ENCODE measurements around the gene FOSL2. TPM values are rescaled to one million over a fixed set of nuclear protein-coding genes. Genes with fewer than 3 reads are reported as not detected.

FOSL2 gene
- total and polyA plus RNA-seq, 10 of the 15 experiments (the other 5 are each of a cell fraction or from before 2014, with no cell fraction given) = 0.05 to 1.3 (median 0.34) TPM

- no peak for TF ChIP-seq RELB (IDR thresholded peaks at IDR 0.05; ENCODE audit: low read depth)
- no peak for TF ChIP-seq ASH2L (IDR thresholded peaks at IDR 0.05; ENCODE audit: borderline replicate concordance, low read depth)
- no peak for TF ChIP-seq POLR2AphosphoS5 (IDR thresholded peaks at IDR 0.05; ENCODE audit: low read length)
- TF ChIP-seq MTA3 (IDR thresholded peaks at IDR 0.05; ENCODE audit: borderline replicate concordance, low read length) = no peak
- no peak for TF ChIP-seq TAF1 (IDR thresholded peaks at IDR 0.05; ENCODE audit: borderline replicate concordance, low read depth, low read length)
- TF ChIP-seq SUZ12 (IDR thresholded peaks at IDR 0.05; ENCODE audit: unreplicated experiment) = no peak
- no peak for TF ChIP-seq TBL1XR1 (IDR thresholded peaks at IDR 0.05; ENCODE audit: low read depth, low read length)
- TF ChIP-seq IRF5 (IDR thresholded peaks at IDR 0.05; ENCODE audit: borderline replicate concordance) = no peak
Measured at GRCh38 chr2:28355521-28356094, 37.0 kb upstream of the FOSL2 start (continued).

- Histone ChIP-seq H3K79me2 (ENCODE audit: control insufficient read depth, insufficient read depth, low read length) (no peaks in the 10 kb centered on the region), H3K9ac (ENCODE audit: control insufficient read depth, insufficient read depth, low read length) (no peak overlapping the region), H3K4me1 (ENCODE audit: control insufficient read depth, insufficient read depth, low read length) (peaks cover 11% of the 10 kb centered on the region), H3K36me3 (ENCODE audit: control insufficient read depth in 2 of 2, insufficient read depth in 2 of 2, low read length in 1 of 2) (no peaks in the 10 kb centered on the region), H4K20me1 (ENCODE audit: control insufficient read depth, insufficient read depth) (no peaks in the 10 kb centered on the region), H2AFZ (ENCODE audit: control insufficient read depth, low read depth, low read length) (no peak overlapping the region; the same call in 1 of the 2 replicates), H3K27me3 (replicated peaks in 1 of 2; ENCODE audit: control insufficient read depth in 2 of 2, insufficient read depth in 2 of 2, low read length in 1 of 2) (no peaks in the 10 kb centered on the region), H3K4me3 (no peak overlapping the region), H3K27ac (ENCODE audit: control insufficient read depth, insufficient read depth) (no peak overlapping the region), H3K9me3 (replicated peaks; ENCODE audit: control insufficient read depth, insufficient read depth, low read length) (no peaks in the 10 kb centered on the region), H3K4me2 (ENCODE audit: control insufficient read depth, insufficient read depth) (no peak overlapping the region)
- ChIA-PET POLR2A (no interaction called here), RAD21 (ENCODE audit: unreplicated experiment) (no interaction called here), CTCF (no interaction called here), SMC1A (ENCODE audit: uncharacterized antibody, unreplicated experiment) (no interaction called here)
- TF ChIP-seq HCFC1 (IDR thresholded peaks at IDR 0.05; ENCODE audit: low read length) (no peak), E2F4 (IDR thresholded peaks at IDR 0.05; ENCODE audit: low read depth, low read length) (no peak), PBX3 (IDR thresholded peaks at IDR 0.05; ENCODE audit: insufficient replicate concordance, low read depth, low read length) (no peak), EZH2 (IDR thresholded peaks at IDR 0.05; ENCODE audit: borderline replicate concordance, control insufficient read depth, low read depth, low read length) (no peak)
- no peak for FAIRE-seq
- no TSS peak for BruUV-seq (replicated peaks)
- ATAC-seq = no peak
- DNase-seq (ENCODE audit: low read depth, low spot score) = no peak
- intact Hi-C loops (cut with micrococcal nuclease; ENCODE audit: unreplicated experiment) (no loop called here), in situ Hi-C loops (cut with MboI) (no loop called here)
- 54% methylated on average over 17 of the region's 17 CpGs for WGBS (ENCODE audit: insufficient coverage, insufficient replicate concordance, low lambda C conversion rate, missing lambda C conversion rate)
Measured at GRCh38 chr2:28356095-28356911, 36.4 kb upstream of the FOSL2 start.

Data from GM12878 (cell line).